Measurements from ENCODE around the gene C10orf53.

C10orf53 gene, protein sequence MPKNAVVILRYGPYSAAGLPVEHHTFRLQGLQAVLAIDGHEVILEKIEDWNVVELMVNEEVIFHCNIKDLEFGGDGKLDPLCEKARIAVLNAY

DNA sequence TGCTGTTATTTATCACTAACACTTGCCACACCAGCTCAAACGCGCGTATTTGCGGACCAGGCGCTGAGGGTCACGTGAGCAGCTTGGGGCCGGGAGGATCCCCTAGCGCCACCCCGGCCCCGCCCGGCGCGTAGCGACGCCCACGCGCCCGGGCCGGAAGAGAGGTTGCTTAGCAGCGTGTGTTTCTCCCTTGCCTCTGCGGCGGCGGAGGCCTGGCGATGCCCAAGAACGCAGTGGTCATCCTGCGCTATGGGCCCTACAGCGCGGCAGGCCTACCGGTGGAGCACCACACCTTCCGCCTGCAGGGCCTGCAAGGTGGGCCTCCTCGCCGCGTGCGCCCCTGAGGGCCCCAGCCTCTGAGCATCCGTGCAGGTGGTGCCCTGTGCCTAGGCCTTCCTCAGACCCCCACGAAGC, at the start of gene C10orf53:
C10orf53 (plus strand) TSS at position 172 of the 414 bp plus-strand sequence; CDS start at position 219, 47 bp downstream.
- DNase-seq = peak; percentile 36

DNA sequence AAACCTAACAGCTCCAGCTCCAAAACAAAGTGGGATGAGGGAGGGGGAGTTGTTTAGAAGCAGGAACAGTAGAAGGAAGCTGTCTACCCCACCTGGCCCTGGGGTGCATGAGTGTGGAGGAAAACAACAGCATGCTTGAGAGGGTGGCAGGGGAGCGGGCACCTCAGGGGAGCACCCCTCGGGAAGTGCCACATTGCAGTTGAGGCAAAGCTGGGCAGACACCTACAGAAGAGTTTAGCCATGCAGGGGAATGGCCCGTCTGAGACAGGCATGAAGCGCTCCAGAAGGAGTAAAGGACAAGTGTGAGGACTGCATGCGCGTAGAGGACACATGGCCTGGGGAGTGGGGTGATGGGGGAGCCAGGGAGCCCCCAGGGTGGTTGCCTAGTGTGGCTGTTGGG, 47.5 kb upstream of the C10orf53 start:
- no peak for DNase-seq

GRCh38 chr10:49632406-49633317, 46.8 kb upstream of the C10orf53 start:
- no peak for DNase-seq

DNA sequence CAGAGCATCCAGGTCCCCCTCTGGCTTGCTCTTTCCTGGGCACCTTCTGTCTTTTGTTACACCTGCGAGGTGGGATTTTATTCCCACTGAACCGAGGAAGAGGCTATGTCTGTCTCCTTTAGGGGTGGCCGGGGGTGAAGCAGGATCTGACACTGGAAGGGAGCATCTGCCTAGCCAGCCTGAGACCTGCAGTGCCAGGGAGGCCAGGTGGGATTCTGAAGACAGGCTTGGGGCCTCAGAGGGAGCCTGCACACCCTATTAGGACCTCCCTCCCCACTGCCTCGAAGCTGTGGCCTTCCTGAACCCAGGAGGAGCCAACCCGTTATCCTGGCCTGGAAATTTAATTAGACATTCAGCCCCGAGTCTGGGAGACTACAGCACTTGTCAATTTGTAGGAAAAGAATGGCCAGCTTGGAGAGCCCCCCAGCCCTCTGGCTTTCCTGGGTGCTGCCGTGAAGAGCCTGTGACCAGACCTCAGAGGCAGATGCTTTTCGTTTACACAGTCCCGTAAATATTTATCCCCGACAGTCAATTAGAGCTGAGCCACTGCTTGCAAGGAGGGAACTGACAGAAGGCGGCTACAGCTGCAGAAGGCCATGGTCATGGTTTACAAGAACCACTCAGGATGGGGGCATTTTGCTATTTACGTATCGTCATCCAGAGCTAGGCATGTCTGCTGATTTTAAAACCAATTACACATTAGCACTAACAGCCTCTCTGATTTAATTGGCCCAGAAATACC, 46.0 kb upstream of the C10orf53 start:
- DNase-seq = no peak

DNA sequence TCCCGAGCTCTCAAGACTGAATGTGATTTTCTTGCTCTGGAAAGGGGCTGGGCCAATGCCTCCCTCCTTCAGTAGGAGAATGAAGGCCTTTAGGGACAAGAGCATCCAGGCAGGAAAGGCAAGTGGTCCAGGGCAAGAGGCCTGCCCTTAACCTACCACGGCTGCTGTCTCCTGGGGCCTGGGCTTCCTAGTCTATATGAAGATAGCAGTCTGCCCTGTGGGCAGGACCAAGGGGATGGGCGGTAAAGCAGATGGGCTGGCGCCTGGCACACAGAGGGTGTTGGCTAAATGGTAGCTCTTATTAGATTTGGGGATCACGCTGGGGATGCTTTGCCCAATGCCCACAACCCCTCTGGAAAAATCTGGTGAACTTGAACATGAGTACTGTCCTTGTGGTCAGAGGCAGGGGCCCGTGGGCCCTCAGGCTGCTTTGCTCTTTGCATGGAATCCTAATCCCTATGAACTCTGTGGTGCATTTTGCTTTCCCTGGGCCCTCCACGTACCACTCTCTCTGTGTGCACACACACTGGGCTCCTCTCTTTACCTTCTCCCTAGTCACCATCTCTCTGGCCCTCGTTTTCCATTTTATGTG, 45.3 kb upstream of the C10orf53 start:
- DNase-seq = no peak

GRCh38 chr10:49642311-49642710, 37.1 kb upstream of the C10orf53 start:
- no peak for DNase-seq

- DNase-seq = no peak
Observed at GRCh38 chr10:49643241-49644034, 36.0 kb upstream of the C10orf53 start.

- DNase-seq = no peak
Observed at GRCh38 chr10:49644035-49644646, 35.3 kb upstream of the C10orf53 start.

DNA sequence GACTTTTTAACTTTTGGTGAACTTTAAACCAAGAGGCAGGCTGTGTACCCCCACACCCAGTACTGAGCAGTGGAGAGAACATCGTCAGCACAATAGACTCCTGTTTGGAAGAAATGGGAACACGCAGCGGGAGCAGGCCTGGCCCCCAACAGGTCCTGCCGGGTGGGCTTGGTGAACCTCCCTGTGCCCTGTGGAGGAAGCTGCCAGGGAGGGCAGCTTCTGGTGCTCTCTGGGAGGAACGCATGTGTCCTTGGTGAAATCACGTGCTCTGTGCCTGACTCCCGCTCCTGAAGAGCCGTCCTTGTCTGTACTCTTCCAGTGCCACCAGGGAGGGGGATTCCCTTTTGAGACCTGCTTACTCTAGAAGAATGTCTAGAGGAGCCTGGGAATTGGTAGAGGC, 34.0 kb upstream of the C10orf53 start:
- no peak for DNase-seq

DNA sequence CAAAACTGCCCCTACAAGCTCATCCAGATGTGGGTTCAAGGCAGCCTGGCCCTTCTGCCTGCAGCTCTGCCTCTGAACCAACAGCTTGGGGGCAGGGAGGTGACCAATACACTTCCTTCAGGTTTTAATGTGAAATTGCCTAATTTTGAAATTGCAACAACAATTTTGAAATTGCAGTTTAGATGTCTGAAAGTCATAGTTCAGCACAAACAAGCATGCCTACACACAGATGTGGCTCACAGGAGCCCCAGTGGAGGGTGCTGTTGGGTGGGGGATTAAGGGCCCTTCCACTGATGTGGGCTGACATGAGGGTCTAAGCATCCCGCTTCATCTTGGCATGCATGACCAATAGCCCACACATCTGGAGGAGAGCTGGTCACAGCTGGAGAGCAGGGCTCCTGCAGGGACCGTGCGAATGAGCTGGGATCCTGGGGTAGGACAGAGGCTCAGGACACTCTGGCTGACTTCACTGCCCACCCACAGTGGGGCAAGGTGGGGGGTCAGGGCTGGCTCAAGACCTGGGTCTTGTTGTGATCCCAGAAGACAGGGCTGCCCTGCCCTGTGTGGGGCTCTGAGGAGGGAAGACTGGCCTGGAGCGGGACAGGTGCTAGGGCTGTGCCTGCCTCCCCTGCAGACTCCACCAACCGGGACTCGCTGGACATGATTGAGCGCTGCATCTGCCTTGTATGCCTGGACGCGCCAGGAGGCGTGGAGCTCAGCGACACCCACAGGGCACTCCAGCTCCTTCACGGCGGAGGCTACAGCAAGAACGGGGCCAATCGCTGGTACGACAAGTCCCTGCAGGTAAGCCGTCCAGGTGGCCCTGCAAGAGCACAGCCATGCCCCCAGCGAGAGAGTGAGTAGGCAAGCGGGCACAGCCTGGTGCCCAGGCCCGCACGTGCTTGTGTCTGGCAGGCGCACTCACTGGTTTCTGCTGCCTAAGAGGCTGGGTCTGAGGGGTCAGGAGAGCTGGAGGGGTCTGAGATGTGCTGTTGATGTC, 33.3 kb upstream of the C10orf53 start:
- peak; percentile 24 for DNase-seq

DNA sequence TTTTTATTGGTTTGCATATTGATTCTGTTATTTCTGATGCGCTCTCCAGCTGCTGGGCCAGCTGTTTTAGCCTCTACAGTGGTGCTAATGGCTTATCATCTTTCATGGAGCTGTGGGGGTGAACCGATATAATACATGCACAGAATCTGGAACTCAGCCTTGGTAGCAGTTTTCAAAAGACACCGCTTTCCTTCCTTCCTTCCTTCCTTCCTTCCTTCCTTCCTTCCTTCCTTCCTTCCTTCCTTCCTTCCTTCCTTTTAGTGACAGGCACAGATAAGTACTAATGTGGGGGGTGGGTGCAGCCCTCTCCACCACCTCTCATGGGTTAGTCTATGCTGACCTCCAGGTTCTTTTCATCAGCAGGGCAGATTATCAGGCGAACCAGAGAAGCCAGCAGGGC, 31.9 kb upstream of the C10orf53 start:
- DNase-seq = no peak

DNA sequence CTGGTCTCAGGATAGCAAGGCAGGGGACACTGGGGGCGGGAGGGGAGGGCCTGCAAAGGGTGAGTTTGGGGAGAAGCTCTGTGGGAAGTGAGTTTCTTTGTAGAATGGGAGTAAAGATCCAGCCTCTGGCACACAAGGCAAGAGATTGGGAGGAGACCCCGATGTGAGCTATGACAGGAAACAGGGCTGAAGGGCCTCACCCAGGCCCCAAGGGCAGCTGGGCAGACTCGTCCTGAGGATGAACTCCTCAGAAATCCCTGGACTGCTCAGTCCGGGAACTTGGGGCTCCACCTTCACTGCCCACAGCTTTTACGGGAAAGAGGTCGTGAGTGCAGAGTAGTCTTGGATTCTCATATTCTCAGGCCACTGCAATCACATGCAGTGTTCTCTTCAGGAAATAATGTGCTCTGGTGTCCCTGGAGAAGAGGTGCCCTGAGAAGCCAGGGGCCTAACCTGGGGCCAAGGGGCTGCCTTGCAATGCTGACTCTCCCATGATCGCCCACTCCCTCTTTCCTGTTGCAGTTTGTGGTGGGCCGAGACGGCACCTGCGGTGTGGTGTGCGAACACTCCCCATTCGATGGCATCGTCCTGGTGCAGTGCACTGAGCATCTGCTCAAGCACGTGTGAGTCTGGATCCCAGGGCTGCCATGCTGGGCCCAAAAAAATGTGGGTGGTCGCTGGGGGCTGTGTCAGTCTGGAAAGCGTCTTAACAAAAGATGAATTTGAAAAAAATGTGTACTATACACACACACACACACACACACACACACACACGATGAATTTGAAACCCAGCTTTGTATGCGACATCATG, 31.3 kb upstream of the C10orf53 start:
- no peak for DNase-seq

GRCh38 chr10:49649294-49649693, 30.2 kb upstream of the C10orf53 start:
- DNase-seq = no peak

DNA sequence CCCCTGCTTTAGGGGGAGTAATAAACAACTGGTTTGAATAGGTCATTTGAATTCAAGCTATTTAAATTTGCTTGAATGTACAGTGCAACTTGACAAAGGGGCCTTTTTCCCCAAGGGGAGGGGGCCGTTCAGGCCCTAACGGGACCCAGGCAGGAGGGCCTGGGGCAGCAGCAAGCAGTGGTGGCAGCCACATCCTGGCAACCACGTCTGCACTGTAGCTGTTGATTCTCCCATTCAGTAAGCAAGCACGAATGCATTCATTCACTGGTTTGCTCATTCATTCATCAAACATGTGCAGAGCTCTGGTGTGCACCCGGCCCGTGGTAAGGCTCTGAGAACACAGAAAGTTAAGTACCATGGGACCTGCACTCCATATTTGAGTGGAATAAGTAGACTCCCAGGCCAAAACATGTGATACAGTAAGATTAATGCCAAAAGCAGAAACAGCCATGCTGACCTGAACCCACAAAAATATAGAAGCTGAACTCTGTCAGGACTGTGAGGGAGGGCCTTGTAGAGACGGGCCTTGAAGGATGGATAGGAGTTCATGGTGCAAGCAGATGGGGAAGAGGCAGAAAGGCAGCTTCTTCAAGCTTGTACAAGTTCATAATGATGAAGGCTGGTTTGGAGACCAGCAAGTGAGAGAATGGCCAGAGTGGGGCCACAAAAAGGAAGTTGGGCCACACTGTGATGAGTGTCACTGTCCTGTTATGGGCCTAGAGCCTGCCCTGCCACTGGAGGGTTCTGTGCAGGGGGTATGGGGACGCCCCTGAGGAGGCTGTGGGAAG, 29.3 kb upstream of the C10orf53 start:
- DNase-seq = no peak

GRCh38 chr10:49650724-49651034, 28.8 kb upstream of the C10orf53 start:
- DNase-seq = no peak

DNA sequence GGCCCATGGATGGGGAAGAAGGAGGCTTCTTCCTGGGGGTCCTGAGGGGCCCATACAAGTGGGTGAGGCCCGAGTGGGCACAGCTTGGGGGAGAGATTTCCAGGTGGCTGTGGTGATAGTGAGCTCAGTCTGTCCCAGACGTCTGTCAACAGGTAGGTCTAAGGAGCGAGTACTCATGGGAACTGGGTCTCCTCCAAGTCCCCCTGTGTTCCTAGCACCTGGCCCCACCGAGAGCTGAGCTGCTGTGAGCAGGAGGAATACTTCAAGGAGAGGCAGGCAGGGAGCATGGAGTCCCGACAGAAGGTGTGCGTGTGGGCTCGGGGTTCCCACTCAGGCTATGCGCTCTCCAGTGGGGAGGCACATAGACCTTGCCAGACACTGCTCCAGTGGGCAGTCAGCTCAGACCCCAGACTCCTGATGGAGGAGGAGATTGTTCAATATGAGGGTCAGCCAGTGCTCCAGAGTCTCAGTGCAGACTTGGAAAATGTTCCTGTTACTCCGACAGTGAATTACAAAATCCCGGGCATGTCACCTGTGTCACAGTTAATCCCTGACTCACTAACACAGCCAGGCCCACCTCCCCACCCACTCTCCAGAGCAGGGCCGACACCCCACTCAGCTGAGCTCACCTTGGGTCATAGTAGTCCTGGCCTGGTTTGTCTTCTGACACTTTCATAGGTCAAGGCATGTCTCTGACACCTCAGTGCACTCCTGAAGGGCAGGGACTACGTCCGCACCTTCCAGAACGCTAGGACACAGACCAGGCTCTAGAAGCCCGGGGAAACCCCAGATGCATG, 28.2 kb upstream of the C10orf53 start:
- no peak for DNase-seq

- DNase-seq = no peak
Observed at GRCh38 chr10:49651917-49652316, 27.5 kb upstream of the C10orf53 start.

Data from inflammatory macrophage treated with lipopolysaccharide for 4 hours (primary cell).